Ishikawa (cell line): ENCODE measurements around the gene MED26.

Source experiments
- CEBPB ChIP-seq: IDR thresholded peaks from 2 replicates; pipeline ENCODE4 v1.6.1; 2012
- CREB1 ChIP-seq: IDR thresholded peaks from 2 replicates; pipeline ENCODE4 v1.6.1; 2012; ENCODE audit warnings: low read depth
- EGR1 ChIP-seq: IDR thresholded peaks from 2 replicates; pipeline ENCODE4 v1.6.1; 2012
- EP300 ChIP-seq: IDR thresholded peaks from 2 replicates; pipeline ENCODE4 v1.6.1; 2012; ENCODE audit warnings: borderline replicate concordance
- FOXM1 ChIP-seq: IDR thresholded peaks from 2 replicates; pipeline ENCODE4 v1.6.1; 2012; ENCODE audit warnings: low read depth, borderline replicate concordance
- MAX ChIP-seq: IDR thresholded peaks from 2 replicates; pipeline ENCODE4 v1.6.1; 2012
- NFIC ChIP-seq: IDR thresholded peaks from 2 replicates; pipeline ENCODE4 v1.6.1; 2012
- RAD21 ChIP-seq: IDR thresholded peaks from 2 replicates; pipeline ENCODE4 v1.6.1; 2012; ENCODE audit warnings: low read depth
- REST ChIP-seq: IDR thresholded peaks from 2 replicates; pipeline ENCODE4 v1.6.1; 2012; ENCODE audit warnings: low read depth, mild to moderate bottlenecking
- TAF1 ChIP-seq: IDR thresholded peaks from 2 replicates; pipeline ENCODE4 v1.6.1; 2012; ENCODE audit warnings: low read depth, mild to moderate bottlenecking
- TCF12 ChIP-seq: IDR thresholded peaks from 2 replicates; pipeline ENCODE4 v1.6.1; 2012; ENCODE audit warnings: low read depth
- TEAD4 ChIP-seq: IDR thresholded peaks from 2 replicates; pipeline ENCODE4 v1.6.1; 2012
- USF1 ChIP-seq: IDR thresholded peaks from 2 replicates; pipeline ENCODE4 v1.6.1; 2012
- YY1 ChIP-seq: IDR thresholded peaks from 2 replicates; pipeline ENCODE4 v1.6.1; 2012; ENCODE audit warnings: low read depth
- ZBTB7A ChIP-seq: IDR thresholded peaks from 2 replicates; pipeline ENCODE4 v1.6.1; 2012; ENCODE audit warnings: low read depth

MED26 gene

GRCh38 chr19:16559780-16560276 is 68.2 kb downstream of the MED26 start:
- no peak for TF ChIP-seq RAD21
- no peak for TF ChIP-seq NFIC
- TF ChIP-seq TAF1, result no peak
- TF ChIP-seq CEBPB, result no peak
- no peak for TF ChIP-seq EP300
- no peak for TF ChIP-seq REST
- TF ChIP-seq ZBTB7A, result no peak
- no peak for TF ChIP-seq TCF12
- TF ChIP-seq CREB1, result no peak
- no peak for TF ChIP-seq MAX
- no peak for TF ChIP-seq TEAD4
- no peak for TF ChIP-seq FOXM1
- TF ChIP-seq YY1, result no peak
- TF ChIP-seq USF1, result no peak

- no peak for TF ChIP-seq REST
- TF ChIP-seq EGR1, result no peak
- no peak for TF ChIP-seq MAX
- TF ChIP-seq CREB1, result no peak
- TF ChIP-seq EP300, result no peak
- TF ChIP-seq NFIC, result no peak
- no peak for TF ChIP-seq RAD21
- no peak for TF ChIP-seq ZBTB7A
- TF ChIP-seq TEAD4, result no peak
- TF ChIP-seq TAF1, result no peak
- no peak for TF ChIP-seq USF1
- TF ChIP-seq TCF12, result no peak
Measured at GRCh38 chr19:16554776-16555175, 73.2 kb downstream of the MED26 start.

- TF ChIP-seq TAF1 (no peak), REST (no peak), EGR1 (no peak), NFIC (no peak), RAD21 (no peak), FOXM1 (no peak), CREB1 (no peak), USF1 (no peak), ZBTB7A (no peak), YY1 (no peak), EP300 (no peak), TEAD4 (no peak), CEBPB (no peak), MAX (no peak), TCF12 (no peak)
Measured at GRCh38 chr19:16548956-16549355, 79.0 kb downstream of the MED26 start.
